ENCODE results near the gene PRG3.

PRG3 gene

GRCh38 chr11:57360991-57361390, 20.0 kb downstream of the PRG3 start:
- no peak for DNase-seq (ENCODE audit: low read depth)
- no peak overlapping the region for H3K4me3 ChIP-seq (ENCODE audit: control insufficient read depth, low read depth, low read length)
- TF ChIP-seq CTCF (IDR thresholded peaks at IDR 0.05; ENCODE audit: control insufficient read depth, insufficient read depth, low read depth, low read length, missing control alignments): no peak

- TF ChIP-seq CTCF (IDR thresholded peaks at IDR 0.05; ENCODE audit: control insufficient read depth, insufficient read depth, low read depth, low read length, missing control alignments): no peak
- H3K4me3 ChIP-seq (ENCODE audit: control insufficient read depth, low read depth, low read length): no peak overlapping the region
- DNase-seq (ENCODE audit: low read depth): no peak
Measured at GRCh38 chr11:57359896-57360690, 20.9 kb downstream of the PRG3 start.

- TF ChIP-seq CTCF (IDR thresholded peaks at IDR 0.05; ENCODE audit: control insufficient read depth, insufficient read depth, low read depth, low read length, missing control alignments): no peak
- H3K4me3 ChIP-seq (ENCODE audit: control insufficient read depth, low read depth, low read length): no peak overlapping the region
- no peak for DNase-seq (ENCODE audit: low read depth)
Measured at GRCh38 chr11:57359396-57359795, 21.6 kb downstream of the PRG3 start.

- no peak overlapping the region for H3K4me3 ChIP-seq (ENCODE audit: control insufficient read depth, low read depth, low read length)
- DNase-seq (ENCODE audit: low read depth): no peak
- no peak for TF ChIP-seq CTCF (IDR thresholded peaks at IDR 0.05; ENCODE audit: control insufficient read depth, insufficient read depth, low read depth, low read length, missing control alignments)
Measured at GRCh38 chr11:57358991-57359390, 22.0 kb downstream of the PRG3 start.

- TF ChIP-seq CTCF (IDR thresholded peaks at IDR 0.05; ENCODE audit: control insufficient read depth, insufficient read depth, low read depth, low read length, missing control alignments): no peak
- DNase-seq (ENCODE audit: low read depth): no peak
- H3K4me3 ChIP-seq (ENCODE audit: control insufficient read depth, low read depth, low read length): no peak overlapping the region
Measured at GRCh38 chr11:57358543-57358961, 22.4 kb downstream of the PRG3 start.

GRCh38 chr11:57357856-57358255, 23.1 kb downstream of the PRG3 start:
- TF ChIP-seq CTCF (IDR thresholded peaks at IDR 0.05; ENCODE audit: control insufficient read depth, insufficient read depth, low read depth, low read length, missing control alignments): no peak
- no peak overlapping the region for H3K4me3 ChIP-seq (ENCODE audit: control insufficient read depth, low read depth, low read length)
- no peak for DNase-seq (ENCODE audit: low read depth)

All from AG09309 (cell line).